ENCODE measurements around the gene PTPRT.
A peak's percentile ranks its signal among the peaks of the same experiment; 100 is the strongest.
"Not testable (repeated sequence)": the region's sequence is repeated elsewhere in the genome, so short reads cannot be mapped to it uniquely, and the experiment has no call there.

PTPRT gene

GRCh38 chr20:42261766-42262270 lies 927.9 kb downstream of the PTPRT start:
- no peak for DNase-seq

DNA sequence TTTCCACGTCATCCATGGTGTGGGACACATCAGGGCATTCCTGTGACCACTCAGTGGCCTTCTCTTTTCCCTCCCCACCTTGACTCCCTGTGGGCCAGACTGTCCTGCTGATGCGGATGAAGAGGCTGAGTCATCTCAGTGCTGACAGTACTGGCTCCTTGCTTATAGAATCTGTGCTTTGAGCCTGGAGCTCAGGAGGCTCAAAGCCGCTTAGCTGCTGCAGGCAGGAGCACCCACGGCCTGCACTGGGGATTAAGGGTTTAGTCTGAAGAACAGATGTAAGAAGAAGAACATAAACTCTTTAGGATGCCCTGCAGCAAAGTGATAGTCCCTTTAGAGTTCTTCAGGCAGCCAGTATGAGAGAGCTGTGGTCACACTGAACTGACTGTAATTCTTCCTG lies 929.5 kb downstream of the PTPRT start:
- DNase-seq, result no peak

GRCh38 chr20:42259389-42259788 lies 930.3 kb downstream of the PTPRT start:
- DNase-seq, result no peak

GRCh38 chr20:42258564-42259302 lies 931.0 kb downstream of the PTPRT start:
- DNase-seq, result no peak

- DNase-seq, result no peak
These were observed 933.9 kb downstream of the PTPRT start for GRCh38 chr20:42255821-42256220.

GRCh38 chr20:42254673-42255072 lies 935.0 kb downstream of the PTPRT start:
- DNase-seq, result no peak

GRCh38 chr20:42252116-42252515 lies 937.6 kb downstream of the PTPRT start:
- no peak for DNase-seq

DNA sequence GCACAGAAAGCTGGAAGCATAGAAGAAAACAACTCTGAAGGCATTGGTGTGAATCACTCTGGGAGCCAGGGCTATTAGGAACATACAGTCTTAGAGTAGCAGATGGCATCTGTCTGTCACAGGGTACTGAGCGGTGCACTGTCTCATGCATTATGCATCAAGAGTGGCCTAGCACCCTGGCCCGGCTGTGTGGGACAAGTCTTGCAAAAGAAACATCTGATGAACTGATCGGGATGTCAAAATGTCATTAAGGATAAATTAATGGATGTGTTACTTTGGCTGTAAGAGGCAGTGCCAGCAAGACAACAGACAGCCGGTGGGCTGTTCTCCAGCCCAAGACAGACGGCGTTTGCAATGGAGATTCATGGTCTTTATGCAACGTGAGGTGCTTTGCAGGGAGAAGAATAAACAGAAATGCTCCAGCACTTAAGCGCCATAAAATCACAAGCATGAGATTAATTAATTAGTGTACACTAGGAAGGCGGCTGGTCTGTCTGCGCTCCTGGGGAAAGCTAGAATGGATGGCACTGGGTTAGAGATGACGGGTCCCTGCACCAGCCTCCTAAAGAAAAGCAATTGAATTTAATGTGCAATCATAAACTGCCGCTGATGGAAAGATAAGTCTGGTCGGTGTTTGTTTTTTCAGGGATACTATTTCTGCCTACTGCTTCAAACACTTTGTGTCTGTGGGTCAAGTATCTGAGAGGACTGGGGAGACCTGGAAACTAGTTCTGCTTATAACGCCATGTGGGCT lies 970.9 kb downstream of the PTPRT start:
- DNase-seq, result no peak

DNA sequence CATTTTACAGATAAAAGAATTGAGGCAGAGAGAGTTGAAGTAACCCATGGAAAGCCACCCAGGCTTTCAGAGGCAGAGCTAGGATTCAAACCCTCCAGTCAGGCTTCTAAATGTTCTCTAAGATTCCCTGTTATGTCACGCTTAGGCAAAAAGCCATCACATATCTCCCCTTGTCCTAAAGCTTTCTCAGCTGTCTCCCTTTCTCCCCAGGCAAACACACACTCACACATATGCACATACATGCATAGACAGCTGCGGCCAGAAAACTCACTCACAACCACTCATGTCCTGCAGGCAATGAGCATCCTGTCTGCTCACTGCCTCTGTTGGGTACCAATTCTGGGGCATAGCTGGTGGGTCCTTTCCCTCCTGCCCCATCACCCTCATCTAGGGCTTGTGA lies 975.6 kb downstream of the PTPRT start:
- DNase-seq, result no peak

DNA sequence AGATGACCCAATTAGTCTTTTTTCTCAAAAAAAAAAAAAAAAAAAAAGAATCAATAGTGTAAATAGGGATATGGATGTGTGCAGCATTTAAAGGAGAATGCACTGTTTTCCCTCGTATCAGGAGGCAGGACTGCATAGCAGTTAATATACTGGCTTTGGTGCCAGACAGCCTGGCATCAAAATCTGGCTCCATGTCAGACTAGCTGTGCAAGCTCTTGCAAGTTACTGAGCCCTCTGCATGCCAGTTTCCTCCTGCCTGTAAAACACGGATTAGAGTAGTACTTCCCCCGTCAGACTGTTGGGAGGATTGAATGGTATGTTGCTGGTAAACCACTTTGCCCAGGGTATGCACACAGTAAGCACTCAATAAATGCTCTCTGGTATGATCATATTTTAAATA lies 977.3 kb downstream of the PTPRT start:
- no peak for DNase-seq

DNA sequence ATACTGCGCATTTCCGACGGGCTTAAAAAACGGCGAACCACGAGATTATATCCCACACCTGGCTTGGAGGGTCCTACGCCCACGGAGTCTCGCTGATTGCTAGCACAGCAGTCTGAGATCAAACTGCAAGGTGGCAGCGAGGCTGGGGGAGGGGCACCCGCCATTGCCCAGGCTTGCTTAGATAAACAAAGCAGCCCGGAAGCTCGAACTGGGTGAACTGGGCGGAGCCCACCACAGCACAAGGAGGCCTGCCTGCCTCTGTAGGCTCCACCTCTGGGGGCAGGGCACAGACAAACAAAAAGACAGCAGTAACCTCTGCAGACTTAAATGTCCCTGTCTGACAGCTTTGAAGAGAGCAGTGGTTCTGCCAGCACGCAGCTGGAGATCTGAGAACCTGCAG lies 983.1 kb downstream of the PTPRT start:
- DNase-seq, result not testable (repeated sequence)

DNA sequence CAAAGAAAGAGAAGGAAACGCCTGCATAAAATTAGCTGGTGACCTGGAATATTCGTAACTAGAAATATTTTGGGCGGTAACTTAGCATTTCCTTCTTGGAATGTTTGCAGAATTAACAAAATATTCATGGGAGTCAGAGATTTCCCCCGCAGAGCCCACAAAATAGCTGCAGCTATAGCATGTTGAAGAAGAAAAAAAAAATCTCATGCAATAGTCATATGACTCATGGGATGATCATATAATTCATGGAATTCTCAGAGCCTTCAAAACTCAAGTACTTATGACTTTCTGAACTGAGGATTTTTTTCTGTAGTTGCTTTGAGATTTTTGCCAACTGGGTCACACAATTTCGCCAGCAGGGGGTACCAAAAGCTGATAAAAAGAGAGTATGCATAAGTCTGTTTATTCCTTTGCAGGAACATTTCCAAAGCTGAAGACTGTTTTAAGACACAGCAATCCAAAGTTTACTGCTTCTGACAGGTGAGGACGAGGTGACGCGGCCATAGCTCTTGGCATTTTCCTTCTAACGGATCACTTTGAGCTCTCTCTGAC lies 985.5 kb downstream of the PTPRT start:
- no peak for DNase-seq

DNA sequence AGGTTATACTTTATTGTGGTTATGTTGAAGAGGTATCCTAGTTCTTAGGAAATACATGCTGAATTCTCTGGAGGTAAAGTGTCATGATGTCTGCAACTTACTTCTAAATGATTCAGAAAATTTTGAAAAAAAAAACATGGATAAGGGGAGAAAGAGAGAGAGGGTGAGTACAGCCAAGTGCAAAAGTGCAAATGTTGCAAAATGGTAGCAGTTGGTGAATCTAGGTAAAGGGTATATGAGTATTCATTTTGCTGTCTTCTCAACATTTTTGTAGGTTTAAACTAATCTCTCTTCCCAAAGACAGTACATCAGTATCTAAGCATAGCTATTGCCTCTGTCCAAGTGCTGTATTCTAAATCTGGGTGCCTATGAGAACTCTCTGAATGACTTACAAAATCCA lies 992.1 kb downstream of the PTPRT start:
- no peak for DNase-seq

- no peak for DNase-seq
These were observed 996.6 kb downstream of the PTPRT start for GRCh38 chr20:42193119-42193518.

- DNase-seq, result no peak
These were observed 997.4 kb downstream of the PTPRT start for GRCh38 chr20:42192321-42192720.

DNA sequence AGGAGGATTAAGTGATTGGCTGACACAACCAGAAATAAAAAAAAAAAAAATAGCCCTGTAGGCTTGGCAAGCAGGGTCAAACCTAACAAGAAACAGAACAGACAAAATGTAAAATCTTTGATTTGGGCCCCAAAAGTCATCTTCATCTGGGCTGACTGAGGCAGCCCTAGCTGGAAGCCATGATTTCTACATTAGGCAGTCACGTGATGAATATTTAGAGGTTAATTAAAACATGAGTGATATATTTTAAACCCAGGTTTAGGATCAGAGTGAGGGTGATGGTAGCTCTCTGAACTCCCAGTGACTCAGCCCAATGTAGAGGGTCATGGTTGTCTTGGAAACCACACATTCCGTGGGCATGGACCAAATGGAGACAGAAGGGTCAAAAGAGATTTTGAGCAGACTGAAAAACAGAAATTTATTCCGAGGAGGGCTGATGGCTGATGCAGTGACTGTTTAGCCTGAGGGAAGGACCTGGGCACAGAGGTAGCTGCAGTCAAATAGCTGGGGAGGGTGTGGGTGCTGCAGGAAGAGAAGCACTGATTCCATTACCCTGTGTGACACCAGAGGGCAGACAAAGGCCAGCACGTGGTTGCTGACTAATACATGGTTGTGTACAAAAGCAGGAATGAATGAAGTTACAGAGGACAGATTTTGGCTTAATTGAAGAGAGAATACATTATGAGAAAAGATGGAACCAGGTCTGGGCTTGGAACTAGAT lies 998.4 kb downstream of the PTPRT start:
- DNase-seq, result no peak

GRCh38 chr20:42190084-42190483 lies 999.6 kb downstream of the PTPRT start:
- DNase-seq, result no peak

GRCh38 chr20:42186337-42186736 lies 1003.4 kb downstream of the PTPRT start:
- DNase-seq, result no peak

DNA sequence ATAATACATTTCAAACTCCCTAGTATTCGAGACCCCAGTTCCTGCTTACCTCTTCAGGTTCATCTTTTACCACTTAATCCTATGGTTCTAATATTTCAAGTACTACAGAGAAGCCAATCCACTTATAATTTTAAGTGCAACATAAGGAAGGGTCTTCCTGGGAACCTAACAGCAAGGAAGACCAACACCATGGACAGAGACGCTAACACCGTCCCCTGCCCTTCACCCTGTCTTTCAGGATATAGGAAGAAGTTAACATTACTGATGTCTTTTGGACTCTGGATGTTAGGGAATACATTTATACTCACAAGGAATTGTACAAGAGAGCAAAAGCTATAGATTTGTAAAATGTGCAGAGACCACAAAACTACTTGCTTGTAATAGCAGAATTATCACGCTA lies 1006.6 kb downstream of the PTPRT start:
- no peak for DNase-seq

DNA sequence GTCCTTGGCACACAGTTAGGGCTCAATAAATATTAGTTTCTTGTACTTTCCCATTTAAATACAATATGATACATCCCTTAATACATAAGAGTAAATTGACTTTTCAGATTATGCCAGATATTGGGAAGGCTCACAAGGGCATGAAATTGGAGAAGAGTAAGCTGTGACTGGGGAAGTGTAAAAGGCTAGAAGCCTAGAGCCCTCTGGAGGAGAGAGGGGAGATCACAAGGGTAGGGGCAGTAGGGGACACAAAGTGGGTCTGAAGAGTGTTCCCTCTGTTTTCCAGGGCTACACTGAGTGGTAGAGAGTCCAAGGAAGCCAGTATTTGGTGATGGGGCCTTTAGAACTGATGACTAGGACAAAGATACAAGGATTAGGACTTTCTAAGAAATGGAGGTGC lies 1008.6 kb downstream of the PTPRT start:
- no peak for DNase-seq

DNA sequence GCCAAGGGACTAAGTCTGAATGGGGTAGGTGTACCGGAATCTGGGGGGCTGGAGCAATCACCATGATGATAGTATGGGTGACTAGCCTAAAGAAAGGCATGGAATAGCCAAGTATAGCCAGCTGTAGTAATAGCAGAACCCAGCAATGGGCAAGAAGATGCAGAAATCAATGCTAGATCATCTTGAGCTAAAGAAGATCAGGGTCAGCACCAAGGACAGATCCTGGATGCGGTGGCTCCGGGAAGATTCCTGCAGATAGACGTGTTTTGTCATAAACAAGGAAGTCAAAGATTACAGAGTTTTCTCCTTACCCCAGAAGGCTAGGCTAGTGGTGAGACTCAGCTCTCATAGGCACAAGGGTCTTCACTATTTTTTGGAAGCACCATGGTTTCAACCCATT lies 1009.9 kb downstream of the PTPRT start:
- peak; percentile 44 for DNase-seq

GRCh38 chr20:42173440-42173839 lies 1016.3 kb downstream of the PTPRT start:
- no peak for DNase-seq

DNA sequence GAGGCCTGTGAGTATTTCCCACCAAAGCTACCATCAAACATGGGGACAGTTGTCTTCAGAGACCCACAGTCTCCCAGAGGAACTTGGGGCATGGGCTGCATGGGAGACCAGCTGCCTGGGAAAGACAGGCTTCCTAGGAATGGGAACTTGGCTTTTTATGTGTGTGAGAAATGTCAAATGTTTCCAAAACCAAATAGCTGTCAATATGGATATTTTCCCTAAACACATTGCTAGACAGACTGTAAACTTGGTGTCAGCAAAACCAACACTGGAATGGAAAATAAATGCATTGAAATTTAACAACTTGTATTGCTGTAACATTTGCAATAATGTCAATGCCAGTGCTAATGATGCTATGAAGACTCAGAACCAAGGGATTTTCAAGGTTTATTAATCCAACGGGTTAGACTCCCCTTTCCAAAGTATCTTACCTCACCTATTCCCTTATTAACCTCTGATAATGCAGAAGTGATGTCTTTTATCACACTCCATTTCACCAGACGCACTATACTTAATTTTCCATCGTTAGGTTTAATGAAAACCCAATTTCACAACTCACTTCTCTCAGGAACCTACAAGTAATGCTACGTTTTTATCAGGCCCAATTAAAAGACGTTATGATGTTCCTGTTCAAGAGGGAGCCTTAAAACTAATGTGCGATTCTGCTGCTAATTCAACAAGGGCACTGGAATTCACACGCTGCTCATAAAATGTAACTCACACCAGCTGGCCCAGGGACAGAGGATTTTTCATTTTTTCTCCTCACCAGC lies 1025.4 kb downstream of the PTPRT start:
- DNase-seq, result no peak

All from hematopoietic multipotent progenitor cell treated with erythropoietin and hydrocortisone succinate and interleukin-3 and kit ligand, for 6 days (in vitro differentiated cells).